HG03575 (cell line): ENCODE measurements around the gene CTXND1.

Experiments used
- ATAC-seq: cut with Tn5 transposase; IDR thresholded peaks from one replicate; pipeline ENCODE4 v1.9.1; 2021; ENCODE audit not compliant: unreplicated experiment, insufficient number of reproducible peaks, low FRiP score; ENCODE audit errors: extremely low read depth

CTXND1 gene

GRCh38 chr15:80264031-80264430 lies 12.0 kb upstream of the CTXND1 start:
- no peak for ATAC-seq

- no peak for ATAC-seq
Measured at GRCh38 chr15:80260551-80260950, 8.5 kb upstream of the CTXND1 start.

GRCh38 chr15:80259942-80260510 lies 8.0 kb upstream of the CTXND1 start:
- no peak for ATAC-seq

- ATAC-seq: no peak
Measured at GRCh38 chr15:80251428-80252120, 439 bp downstream of the CTXND1 start.

GRCh38 chr15:80250614-80251427 lies 1.2 kb downstream of the CTXND1 start:
- no peak for ATAC-seq

- no peak for ATAC-seq
Measured at GRCh38 chr15:80249973-80250372, 2.0 kb downstream of the CTXND1 start.

- ATAC-seq: no peak
Measured at GRCh38 chr15:80247320-80247719, 4.7 kb downstream of the CTXND1 start.

DNA sequence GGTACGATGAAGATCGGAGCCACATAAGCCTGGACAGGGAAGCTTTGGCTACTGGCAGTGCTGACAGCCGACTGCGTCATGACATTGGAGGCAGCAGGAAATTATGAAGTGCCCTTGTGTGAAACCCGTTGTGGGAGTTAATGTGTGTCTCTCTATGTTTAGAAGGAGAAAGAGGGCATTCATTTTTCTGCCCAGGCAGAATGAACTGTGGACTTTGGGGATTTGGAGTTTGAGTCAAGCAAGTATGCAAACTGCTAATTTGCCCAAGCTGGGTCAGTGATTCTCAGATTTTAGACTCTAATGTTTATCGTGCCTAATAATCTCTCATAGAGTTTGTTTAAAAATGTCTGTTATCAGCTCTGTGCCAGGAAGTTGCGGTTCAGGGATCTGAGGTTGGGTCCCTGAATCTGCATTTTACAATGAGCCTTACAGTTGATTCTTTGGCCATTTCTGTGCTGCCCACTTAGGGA lies 5.6 kb downstream of the CTXND1 start:
- no peak for ATAC-seq

DNA sequence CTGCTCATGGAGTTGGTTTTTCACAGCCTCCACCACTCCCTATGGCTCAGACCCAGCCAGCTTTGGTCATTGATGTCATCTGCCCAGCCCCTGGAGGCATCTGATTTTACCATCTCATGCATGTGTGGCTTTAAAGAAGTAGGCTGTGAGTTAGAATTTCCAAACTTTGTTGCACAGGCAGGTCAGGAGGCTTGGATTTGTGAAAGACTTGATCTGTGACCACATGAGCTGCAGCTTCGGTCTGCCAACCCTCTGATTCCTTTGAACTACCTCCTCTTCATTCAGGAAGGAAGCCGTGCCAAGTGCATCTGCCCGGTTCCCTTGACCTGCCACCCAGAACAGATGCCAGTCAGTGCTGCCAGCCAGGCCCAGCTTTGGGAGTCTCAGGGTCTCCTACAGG lies 9.2 kb downstream of the CTXND1 start:
- ATAC-seq: no peak

- ATAC-seq: no peak
Measured at GRCh38 chr15:80242132-80242769, 9.8 kb downstream of the CTXND1 start.

DNA sequence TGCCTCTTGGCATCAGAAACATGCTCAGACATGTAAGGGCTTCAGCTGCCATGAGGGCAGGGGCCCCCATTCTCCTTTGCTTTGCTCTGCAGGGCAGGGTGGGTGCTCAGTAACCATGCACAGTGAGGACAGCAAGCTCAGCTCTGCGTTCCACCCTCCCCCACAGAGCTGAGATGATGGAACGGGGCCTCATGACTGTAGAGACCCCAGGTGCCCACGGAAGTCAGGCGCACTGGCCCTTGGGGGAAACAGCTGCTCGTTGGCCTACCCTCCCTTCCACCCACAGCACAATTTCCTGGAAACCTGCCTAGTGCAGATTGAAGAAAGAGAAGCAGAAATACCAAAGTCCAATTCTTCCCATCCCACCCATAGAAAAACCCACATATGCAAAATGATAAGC lies 10.5 kb downstream of the CTXND1 start:
- no peak for ATAC-seq

DNA sequence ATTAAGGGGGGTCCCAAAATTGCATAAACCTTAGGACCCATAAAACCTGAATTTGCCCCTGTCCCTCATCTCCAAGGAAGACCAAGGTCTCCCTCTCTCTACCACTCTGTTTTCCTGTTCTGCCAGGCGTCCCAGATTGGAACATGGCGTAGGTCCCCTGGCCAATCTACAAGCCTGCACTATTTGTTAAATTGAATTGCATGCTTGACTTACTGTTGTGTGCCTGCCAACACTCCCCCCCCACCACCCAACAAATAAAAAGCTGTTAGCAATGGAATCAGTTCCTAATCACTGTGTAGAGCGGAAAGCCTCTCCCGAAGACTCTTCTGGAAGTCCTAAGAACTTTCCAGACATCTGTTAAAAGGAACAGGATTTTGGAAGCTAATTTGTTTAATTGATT lies 11.7 kb downstream of the CTXND1 start:
- ATAC-seq: no peak

GRCh38 chr15:80234883-80235282 lies 17.1 kb downstream of the CTXND1 start:
- ATAC-seq: no peak

DNA sequence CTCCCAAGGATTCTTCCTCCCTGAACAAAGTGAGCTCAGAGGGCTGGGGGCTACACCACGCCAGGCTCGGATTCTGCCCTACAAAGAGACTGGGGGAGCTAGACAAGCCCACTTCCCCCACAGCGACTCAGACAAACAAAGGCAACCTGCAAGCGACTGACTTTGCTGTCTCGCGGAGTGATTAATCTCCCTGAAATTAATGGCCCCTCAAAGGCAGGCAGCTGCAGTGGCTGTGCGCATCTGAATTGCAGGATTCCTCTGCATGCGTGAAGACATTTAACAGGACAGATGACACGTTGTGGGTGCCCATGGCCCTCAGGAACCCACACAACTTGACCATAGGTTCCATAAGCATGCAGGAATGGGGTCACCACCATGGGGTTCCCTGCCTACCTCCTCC lies 18.4 kb downstream of the CTXND1 start:
- no peak for ATAC-seq

GRCh38 chr15:80231371-80231770 lies 20.6 kb downstream of the CTXND1 start:
- ATAC-seq: no peak

DNA sequence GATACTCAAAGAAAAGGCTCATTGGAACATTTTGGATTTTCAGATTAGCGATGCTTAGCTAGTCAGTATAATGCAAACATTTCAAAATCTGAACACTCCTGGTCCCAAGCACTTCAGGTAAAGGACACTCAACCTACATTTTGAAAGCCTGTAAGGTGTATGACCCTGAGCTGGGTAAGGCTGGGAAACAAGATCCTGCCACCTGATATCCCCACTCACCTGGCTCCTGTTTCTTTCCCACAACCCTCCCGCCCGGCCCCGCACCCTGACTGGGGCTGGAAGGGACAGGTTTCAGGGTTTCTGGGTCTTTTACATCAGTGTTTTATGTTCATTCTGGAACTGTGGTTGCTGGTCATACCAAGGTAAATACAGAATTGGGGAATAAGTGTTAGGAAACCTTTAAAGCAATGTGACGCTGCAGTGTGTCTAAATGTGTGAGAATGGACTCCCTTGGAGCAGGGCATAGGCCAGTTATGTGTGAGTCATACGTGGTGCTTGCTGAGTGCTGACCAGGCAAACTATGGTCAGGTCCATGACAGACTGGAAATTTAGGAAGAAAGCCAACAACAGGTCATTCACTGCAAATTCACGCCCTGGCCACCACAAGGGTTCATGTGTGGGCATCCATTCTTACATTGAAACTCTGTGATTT lies 22.9 kb downstream of the CTXND1 start:
- ATAC-seq: no peak

DNA sequence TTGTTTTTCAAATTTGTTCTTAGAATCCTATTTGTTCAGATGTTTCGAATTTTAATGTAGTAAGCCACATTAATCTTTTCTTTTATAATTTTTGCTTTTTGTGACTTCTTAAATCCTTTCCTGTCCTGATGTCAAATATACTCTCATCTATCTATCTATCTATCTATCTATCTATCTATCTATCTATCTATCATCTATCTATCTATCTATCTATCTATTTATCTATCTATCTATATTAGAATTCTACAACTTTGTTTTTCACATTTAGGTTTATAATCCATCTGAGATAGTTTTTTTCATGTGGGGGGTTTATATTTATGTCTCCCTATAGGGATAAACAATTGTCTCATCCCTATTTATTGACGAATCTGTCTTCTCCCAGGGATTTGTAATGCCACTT lies 32.1 kb downstream of the CTXND1 start:
- ATAC-seq: no peak

GRCh38 chr15:80217327-80217900 lies 34.6 kb downstream of the CTXND1 start:
- ATAC-seq: no peak

DNA sequence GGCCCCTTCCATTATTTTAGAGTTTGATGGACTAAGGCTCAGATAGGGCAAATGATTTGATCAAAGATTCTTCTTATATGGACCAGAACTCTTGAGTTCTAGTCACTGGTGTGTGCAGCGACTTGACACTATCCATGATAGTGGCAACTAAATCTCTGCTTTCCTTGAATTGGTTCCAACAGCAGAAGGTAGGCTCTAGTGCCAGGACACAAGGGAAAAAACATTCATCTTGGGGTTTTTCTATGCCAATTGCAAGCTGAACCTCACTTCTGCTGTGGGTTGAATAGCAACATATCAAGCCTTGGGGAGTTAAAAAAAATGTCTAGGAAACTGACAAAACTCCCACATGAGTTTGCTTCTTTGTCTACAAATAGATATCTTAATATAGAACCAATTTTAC lies 35.1 kb downstream of the CTXND1 start:
- no peak for ATAC-seq
